ENCODE data around the gene ACSL1. TPM values are rescaled to one million over a fixed set of nuclear protein-coding genes. Genes with fewer than 3 reads are reported as not detected.

ACSL1 gene
- total RNA-seq, 1 experiment from 2014 or later = 3.5 TPM

DNA sequence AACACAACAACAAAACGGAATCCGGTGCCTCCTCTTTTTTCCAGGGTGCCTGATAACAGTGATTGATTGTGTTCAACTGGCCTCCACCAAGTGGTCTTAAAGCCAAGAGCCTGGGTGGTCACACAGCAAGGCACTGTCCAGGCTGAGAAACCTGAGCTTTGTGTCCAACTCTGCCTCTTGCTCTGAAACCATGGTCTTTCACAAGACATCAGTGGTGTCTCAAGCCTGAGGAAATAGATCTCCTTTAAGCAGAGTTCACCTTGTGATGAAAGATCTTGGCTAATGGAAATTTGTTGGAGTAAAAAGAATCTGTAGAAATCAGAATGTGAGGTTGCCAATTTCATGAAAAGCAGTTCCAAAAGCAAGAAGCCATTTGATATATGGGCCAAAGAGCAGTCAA, 47.3 kb upstream of the ACSL1 start:
- TF ChIP-seq CTCF (conservative IDR thresholded peaks at IDR 0.05) = no peak
- Histone ChIP-seq H2BK15ac (ENCODE audit: low read depth, low read length) (no peak overlapping the region), H3K4me2 (ENCODE audit: insufficient read depth, insufficient read length, low read length) (no peak overlapping the region), H3K79me2 (ENCODE audit: insufficient read depth, low read length) (no peaks in the 10 kb centered on the region), H2BK5ac (ENCODE audit: insufficient read length, low read length) (no peak overlapping the region), H3T11ph (ENCODE audit: low read length) (no peak overlapping the region), H3K23ac (ENCODE audit: insufficient read length, low read depth, low read length) (no peak overlapping the region), H4K8ac (replicated peaks; ENCODE audit: insufficient read length, low read depth, low read length) (no peak overlapping the region), H2BK20ac (ENCODE audit: low read depth, low read length, poor library complexity, severe bottlenecking) (no peak overlapping the region), H4K91ac (ENCODE audit: insufficient read length, low read depth, low read length) (no peak overlapping the region), H3K18ac (ENCODE audit: insufficient read length, low read depth, low read length) (no peak overlapping the region), H3K9me3 (ENCODE audit: control insufficient read depth, low read depth, low read length) (no peaks in the 10 kb centered on the region), H3K27me3 (ENCODE audit: insufficient read depth, low read length) (no peaks in the 10 kb centered on the region), H3K56ac (ENCODE audit: insufficient read length, low read depth, low read length) (no peak overlapping the region), H3K14ac (ENCODE audit: insufficient read depth, low read length) (no peak overlapping the region), H3K4me1 (ENCODE audit: insufficient read depth, low read length) (no peaks in the 10 kb centered on the region; the same call in 1 of the 2 replicates), H2AK5ac (ENCODE audit: insufficient read length, low read length) (no peak overlapping the region), H3K27ac (ENCODE audit: insufficient read length, low read depth, low read length) (no peak overlapping the region), H4K20me1 (ENCODE audit: control insufficient read depth, insufficient read depth, insufficient read length) (no peaks in the 10 kb centered on the region), H2AFZ (ENCODE audit: low read length) (no peak overlapping the region), H2BK120ac (ENCODE audit: low read depth, low read length, poor library complexity, severe bottlenecking) (no peak overlapping the region), H3K9ac (ENCODE audit: extremely low read depth, insufficient read length, low read length) (no peak overlapping the region), H2BK12ac (ENCODE audit: insufficient read length, low read depth, low read length) (no peak overlapping the region), H3K4ac (ENCODE audit: low read depth, low read length) (no peak overlapping the region), H3K23me2 (ENCODE audit: insufficient read length, low read depth, low read length, poor library complexity, severe bottlenecking) (no peaks in the 10 kb centered on the region), H4K5ac (ENCODE audit: insufficient read length, low read depth, low read length) (no peak overlapping the region), H3K79me1 (ENCODE audit: insufficient read depth, low read depth, low read length, poor library complexity, severe bottlenecking) (no peaks in the 10 kb centered on the region)
- Mint-ChIP-seq H3K9me3 (no peaks in the 10 kb centered on the region; a peak in 1 of 5 replicates), H3K27me3 (ENCODE audit: low read depth) (peaks cover under 1% of the 10 kb centered on the region), H3K36me3 (ENCODE audit: insufficient read depth in 1 of 3, low read depth in 3 of 3) (no peaks in the 10 kb centered on the region), H3K4me3 (no peak overlapping the region), H3K27ac (no peak overlapping the region), H3K4me1 (no peaks in the 10 kb centered on the region)
- no CpG with 5 or more reads among the region's 2 CpGs for WGBS (ENCODE audit: extremely low coverage, insufficient read length, low lambda C conversion rate)
- no peak for DNase-seq
